A204.1 (cell line): Measurements from ENCODE around the gene VEPH1.
"Not testable (repeated sequence)": the region's sequence is repeated elsewhere in the genome, so short reads cannot be mapped to it uniquely, and the experiment has no call there.

Source experiments
- FAIRE-seq: peaks from 2 replicates; lab custom pipeline; 2012; peaks lifted over from hg19 to GRCh38; lab: Jason Lieb, UNC

Gene VEPH1

GRCh38 chr3:157384491-157384890 lies 118.7 kb downstream of the VEPH1 start:
- no peak for FAIRE-seq

- FAIRE-seq, result no peak
These were observed 119.2 kb downstream of the VEPH1 start for GRCh38 chr3:157384031-157384430.

- no peak for FAIRE-seq
These were observed 121.6 kb downstream of the VEPH1 start for GRCh38 chr3:157381606-157382005.

DNA sequence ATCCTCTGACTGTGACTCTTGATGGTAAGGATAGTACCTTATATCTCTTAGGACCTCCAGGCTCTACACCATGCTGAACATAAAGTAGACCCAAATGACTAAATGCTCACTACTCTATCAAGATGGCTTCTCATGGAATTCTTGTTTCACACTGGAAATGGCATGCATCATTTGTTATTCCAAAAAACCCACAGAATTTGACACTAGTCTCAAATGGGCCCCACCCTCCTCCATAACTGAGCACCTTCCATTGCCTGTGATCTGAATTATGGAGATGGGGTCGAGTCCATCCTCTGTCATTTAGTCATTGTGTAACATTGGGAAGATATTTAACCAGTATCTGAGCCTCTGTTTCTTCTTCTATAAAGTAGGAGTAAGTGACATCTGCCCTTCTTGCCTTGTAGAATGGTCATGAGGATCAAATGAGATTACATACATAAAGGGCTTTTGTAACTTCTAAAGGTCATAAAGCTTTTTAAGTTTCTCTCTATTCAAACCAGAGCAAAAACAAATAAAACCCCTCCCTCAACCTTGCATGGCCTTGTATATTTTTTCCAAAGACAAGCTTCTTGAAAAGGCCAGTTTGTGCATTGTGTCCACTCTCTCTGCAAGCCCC lies 123.6 kb downstream of the VEPH1 start:
- no peak for FAIRE-seq

GRCh38 chr3:157376603-157377300 lies 126.5 kb downstream of the VEPH1 start:
- no peak for FAIRE-seq

DNA sequence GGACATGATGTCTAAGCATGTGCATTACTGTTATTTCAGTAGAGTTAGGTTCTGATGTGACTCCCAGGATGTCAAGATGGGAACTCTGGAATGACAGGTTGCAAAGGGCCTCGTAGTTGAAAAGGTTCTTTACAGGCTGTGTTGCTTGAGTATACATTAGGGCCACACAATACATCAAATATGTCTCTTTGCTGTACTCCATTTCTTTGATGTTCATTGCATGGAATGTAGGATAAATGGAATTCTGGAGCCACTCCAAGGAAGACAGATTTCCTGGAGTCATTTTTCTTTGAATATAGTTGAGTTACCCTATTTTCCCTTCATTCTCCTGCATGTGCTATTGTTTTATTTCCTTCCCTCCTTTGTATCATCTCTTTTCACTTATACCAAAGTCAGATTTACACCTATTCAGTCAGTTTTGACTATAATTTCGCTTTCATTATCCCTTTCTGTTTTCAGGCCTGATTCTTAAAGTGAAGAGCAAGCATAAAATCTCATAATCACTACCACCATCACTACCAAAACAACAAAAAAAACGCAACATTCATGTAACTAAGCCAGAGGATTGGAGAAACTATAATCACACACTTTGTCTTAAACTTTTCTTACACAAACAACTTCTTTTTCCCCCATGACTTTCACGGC lies 127.8 kb downstream of the VEPH1 start:
- no peak for FAIRE-seq

GRCh38 chr3:157374933-157375332 lies 128.3 kb downstream of the VEPH1 start:
- no peak for FAIRE-seq

GRCh38 chr3:157373783-157374182 lies 129.4 kb downstream of the VEPH1 start:
- FAIRE-seq, result no peak

DNA sequence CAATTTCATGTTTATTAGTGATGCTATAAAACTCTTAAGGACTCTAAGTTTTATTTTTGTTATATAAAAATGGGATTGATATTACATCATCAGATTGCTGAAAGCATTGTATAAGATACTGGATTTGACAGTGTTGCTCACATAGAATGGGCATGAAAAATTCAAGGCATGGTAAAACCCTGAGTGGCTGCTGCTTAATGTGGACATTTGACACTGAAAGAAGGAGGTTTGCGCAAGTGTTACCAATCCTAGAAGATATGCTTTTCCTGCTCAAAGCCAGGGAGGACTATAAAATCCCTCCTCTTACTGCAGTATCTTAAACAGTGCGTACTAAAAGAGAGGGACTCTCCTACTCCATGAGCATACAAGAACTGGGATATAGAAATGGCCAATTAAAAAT lies 132.3 kb downstream of the VEPH1 start:
- no peak for FAIRE-seq

- no peak for FAIRE-seq
These were observed 133.3 kb downstream of the VEPH1 start for GRCh38 chr3:157369727-157370421.

- FAIRE-seq, result no peak
These were observed 135.0 kb downstream of the VEPH1 start for GRCh38 chr3:157368171-157368570.

DNA sequence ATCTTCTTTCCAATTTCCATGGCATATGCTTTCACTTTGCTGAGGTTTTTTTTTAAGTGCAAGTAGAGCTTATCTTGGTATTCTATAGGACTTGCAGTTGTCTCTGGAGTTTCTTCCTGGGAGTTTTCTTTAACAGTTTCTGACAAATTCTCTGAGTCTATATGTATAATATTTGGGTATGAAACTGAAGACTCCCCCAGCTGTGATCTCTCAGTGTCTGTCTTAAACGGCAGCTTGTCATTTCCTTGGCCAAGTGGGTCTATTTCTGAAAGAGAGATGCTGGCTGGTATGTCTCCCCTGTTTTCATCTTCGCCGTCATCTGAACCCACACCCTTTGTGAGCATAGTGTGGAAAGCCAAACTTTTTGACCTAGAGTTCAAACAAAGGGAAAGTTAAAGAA lies 139.8 kb downstream of the VEPH1 start:
- FAIRE-seq, result no peak

- FAIRE-seq, result no peak
These were observed 140.9 kb downstream of the VEPH1 start for GRCh38 chr3:157362348-157362747.

DNA sequence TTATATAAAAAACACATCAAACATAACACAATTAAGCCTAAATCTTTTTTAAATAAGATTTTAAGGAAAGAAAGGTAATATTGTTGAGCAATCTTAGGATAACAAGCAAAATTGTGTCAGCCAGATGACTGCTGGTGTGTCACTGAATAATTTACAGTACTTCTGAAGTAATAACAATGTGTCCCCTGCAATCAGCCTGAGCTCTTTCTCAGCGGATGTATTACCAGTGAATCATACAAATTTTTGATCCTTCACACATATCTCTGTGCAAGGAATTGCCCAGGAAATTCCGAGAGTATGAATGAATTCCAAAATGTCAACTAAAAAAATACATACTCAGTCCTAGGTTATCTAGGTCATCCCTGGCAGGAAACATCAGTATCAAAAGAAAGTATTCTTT lies 143.2 kb downstream of the VEPH1 start:
- no peak for FAIRE-seq

- no peak for FAIRE-seq
These were observed 146.7 kb downstream of the VEPH1 start for GRCh38 chr3:157356541-157356940.

GRCh38 chr3:157355276-157355675 lies 147.9 kb downstream of the VEPH1 start:
- no peak for FAIRE-seq

GRCh38 chr3:157354722-157355121 lies 148.5 kb downstream of the VEPH1 start:
- no peak for FAIRE-seq

DNA sequence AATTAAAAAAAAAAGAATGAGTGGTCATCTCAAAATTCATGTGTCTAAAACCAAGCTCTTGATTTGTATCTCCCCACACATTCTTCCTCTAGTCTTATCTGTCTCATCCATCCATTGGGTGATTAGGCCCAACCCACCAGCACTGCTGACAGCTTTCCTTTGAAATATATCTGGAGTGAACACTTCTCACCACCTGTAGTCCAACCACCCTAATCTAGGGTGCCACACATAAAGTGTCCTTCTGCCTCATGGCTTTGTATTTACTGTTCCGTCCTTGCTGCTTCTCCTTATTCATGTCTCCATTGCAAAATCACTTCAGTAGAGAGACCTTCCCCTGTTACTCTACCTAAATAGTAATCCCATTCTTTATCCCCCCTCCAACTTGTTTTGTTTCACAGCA lies 149.0 kb downstream of the VEPH1 start:
- FAIRE-seq, result no peak

DNA sequence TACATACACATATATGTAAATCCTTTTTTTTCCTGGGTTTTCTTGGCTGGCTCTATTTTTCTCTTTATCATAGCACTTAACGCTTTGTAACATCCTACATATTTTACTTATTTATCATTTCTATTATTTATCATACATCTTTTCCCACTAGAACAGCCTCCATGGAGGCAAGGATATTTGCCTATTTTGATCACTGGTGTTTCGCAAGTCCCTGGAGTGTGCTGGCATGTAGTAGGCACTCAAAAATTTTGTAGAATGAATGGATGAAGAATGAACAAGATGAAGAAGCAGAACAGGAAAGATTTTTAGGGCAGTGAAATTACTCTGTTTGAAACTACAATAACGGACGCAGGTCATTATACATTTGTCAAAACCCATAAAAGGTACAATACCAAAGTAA lies 149.6 kb downstream of the VEPH1 start:
- no peak for FAIRE-seq

- FAIRE-seq, result no peak
These were observed 151.2 kb downstream of the VEPH1 start for GRCh38 chr3:157351981-157352380.

DNA sequence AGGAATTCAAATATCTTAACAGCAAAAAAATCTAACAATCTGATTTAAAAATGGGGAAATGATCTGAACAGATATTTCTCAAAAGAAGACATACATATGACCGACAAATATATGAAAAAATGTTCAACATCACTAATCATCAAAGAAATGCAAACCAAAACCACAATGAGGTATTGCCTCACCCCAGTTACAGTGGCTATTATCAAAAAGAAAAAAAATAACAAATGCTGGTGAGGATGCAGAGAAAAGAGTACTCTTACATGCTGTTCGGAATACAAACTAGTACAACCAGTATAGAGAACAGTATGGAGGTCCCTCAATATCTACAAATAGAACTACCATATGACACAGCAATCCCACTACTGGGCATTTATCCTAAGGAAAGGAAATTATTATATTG lies 152.6 kb downstream of the VEPH1 start:
- not testable (repeated sequence) for FAIRE-seq

DNA sequence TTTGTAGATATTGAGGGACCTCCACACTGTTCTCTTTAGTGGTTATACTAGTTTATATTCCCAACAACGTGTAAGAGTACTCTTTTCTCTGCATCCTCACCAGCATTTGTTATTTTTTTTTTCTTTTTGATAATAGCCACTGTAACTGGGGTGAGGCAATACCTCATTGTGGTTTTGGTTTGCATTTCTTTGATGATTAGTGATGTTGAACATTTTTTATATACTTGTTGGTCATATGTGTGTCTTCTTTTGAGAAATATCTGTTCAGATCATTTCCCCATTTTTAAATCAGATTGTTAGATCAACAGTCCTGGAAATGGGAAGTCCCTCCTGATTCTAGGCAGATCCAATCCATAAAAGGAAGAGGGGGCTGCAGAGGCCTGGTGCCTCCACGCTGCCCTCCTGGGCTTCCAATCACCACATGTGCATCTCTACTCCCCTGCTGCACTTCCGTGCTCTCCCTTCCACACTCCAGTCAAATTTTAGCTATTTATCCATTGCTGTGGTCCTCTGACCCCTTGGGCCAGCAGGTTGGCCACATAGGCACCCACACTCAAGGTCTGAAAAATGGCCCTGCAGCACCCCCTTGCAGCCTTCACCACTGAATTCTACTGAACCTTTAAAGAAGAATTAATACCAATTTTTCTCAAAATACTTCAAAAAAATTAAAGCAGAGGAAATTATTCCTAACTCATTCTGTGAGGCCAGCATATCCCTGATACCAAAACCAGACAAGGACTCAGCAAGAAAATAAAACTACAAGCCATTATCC lies 154.7 kb downstream of the VEPH1 start:
- not testable (repeated sequence) for FAIRE-seq
